Parathyroid adenoma (tissue), 2 donors: ENCODE results near the gene C2orf72.

Experiments
- H2AFZ ChIP-seq: fragments of 300-600 bp; sonication (generic); one replicate; pipeline ENCODE4 v1.7.0; 2017; ENCODE audit warnings: antibody characterized with exemption, mild to moderate bottlenecking
- H3K27ac ChIP-seq: fragments of 300-600 bp; sonication (generic); one replicate; pipeline ENCODE4 v1.7.0; 2017
- H3K27me3 ChIP-seq: fragments of 300-600 bp; sonication (generic); one replicate; pipeline ENCODE4 v1.7.0; 2017; ENCODE audit warnings: low read length; ENCODE audit not compliant: control insufficient read depth, insufficient read depth
- H3K36me3 ChIP-seq: fragments of 300-600 bp; sonication (generic); one replicate; pipeline ENCODE4 v1.7.0; 2017; ENCODE audit warnings: low read length; ENCODE audit not compliant: control insufficient read depth, insufficient read depth
- H3K4me1 ChIP-seq: fragments of 300-600 bp; sonication (generic); one replicate; pipeline ENCODE4 v1.7.0; 2017; ENCODE audit warnings: control low read depth
- H3K4me2 ChIP-seq: fragments of 300-600 bp; sonication (generic); one replicate; pipeline ENCODE4 v1.7.0; 2017; ENCODE audit warnings: low read length
- H3K4me3 ChIP-seq: fragments of 300-600 bp; sonication (generic); one replicate; pipeline ENCODE4 v1.7.0; 2017; ENCODE audit warnings: low read depth, low read length
- H3K79me2 ChIP-seq: fragments of 300-600 bp; sonication (generic); one replicate; pipeline ENCODE4 v1.7.0; 2017; ENCODE audit warnings: control low read depth
- H3K9ac ChIP-seq: fragments of 300-600 bp; sonication (generic); one replicate; pipeline ENCODE4 v1.7.0; 2017; ENCODE audit warnings: mild to moderate bottlenecking
- H3K9me3 ChIP-seq: fragments of 300-600 bp; sonication (generic); one replicate; pipeline ENCODE4 v1.7.0; 2017; ENCODE audit warnings: low read length; ENCODE audit not compliant: control insufficient read depth
- TF ChIP-seq, protein P1 (sequence below): fragments of 300-600 bp; sonication (generic); IDR thresholded peaks from one replicate; pipeline ENCODE4 v1.7.0; 2017; ENCODE audit warnings: antibody characterized with exemption, mild to moderate bottlenecking
- donor health status: primary hyperparathyroidism.

The C2orf72 gene

DNA sequence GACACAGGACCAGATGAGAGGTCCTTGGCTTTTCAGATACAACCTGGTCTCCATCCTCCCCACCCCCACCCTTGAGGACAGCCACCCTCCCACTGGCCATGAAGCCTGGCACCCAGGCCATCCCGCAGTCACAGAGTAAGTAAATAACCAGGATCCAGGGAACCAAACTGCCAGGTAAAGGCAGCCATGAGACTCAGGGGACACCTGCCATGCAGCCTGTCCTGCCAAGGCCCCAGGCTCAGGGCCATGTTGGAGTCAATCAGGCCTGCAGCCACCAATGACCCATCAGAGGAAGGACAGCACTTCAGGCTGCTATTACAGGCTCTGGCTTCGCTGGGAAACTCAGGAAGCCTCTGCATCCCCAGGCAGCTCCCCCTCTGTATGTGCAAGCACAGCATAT is 25.8 kb upstream of the C2orf72 start:
- Histone ChIP-seq H3K27me3 (no peaks in the 10 kb centered on the region), H3K79me2 (no peaks in the 10 kb centered on the region), H3K36me3 (no peaks in the 10 kb centered on the region), H2AFZ (no peak overlapping the region), H3K27ac (no peak overlapping the region), H3K4me1 (no peaks in the 10 kb centered on the region), H3K9me3 (no peaks in the 10 kb centered on the region), H3K4me3 (no peak overlapping the region), H3K4me2 (no peak overlapping the region), H3K9ac (no peak overlapping the region)
- TF ChIP-seq, protein P1, sequence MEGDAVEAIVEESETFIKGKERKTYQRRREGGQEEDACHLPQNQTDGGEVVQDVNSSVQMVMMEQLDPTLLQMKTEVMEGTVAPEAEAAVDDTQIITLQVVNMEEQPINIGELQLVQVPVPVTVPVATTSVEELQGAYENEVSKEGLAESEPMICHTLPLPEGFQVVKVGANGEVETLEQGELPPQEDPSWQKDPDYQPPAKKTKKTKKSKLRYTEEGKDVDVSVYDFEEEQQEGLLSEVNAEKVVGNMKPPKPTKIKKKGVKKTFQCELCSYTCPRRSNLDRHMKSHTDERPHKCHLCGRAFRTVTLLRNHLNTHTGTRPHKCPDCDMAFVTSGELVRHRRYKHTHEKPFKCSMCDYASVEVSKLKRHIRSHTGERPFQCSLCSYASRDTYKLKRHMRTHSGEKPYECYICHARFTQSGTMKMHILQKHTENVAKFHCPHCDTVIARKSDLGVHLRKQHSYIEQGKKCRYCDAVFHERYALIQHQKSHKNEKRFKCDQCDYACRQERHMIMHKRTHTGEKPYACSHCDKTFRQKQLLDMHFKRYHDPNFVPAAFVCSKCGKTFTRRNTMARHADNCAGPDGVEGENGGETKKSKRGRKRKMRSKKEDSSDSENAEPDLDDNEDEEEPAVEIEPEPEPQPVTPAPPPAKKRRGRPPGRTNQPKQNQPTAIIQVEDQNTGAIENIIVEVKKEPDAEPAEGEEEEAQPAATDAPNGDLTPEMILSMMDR = no peak

DNA sequence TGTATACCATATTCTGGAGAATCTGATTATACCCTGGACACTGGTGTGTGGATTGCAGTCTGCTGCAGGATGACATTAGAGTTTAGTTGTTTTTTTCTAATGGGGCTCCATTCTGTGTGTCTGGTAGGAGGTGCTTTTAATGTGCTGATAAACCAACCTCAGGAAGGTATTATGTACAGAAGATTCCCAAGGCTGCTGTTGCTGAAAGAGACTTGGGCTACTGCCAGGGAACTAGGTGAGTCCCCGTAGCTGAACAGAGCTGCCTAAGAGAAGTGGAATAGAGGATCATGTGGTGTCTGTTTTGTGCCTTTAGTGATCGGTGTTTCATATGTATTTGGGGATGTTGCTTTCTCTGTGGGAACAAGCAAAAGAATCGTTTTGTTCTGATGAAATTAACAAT is 24.9 kb upstream of the C2orf72 start:
- H3K4me1 ChIP-seq = no peaks in the 10 kb centered on the region
- H2AFZ ChIP-seq = no peak overlapping the region
- no peaks in the 10 kb centered on the region for H3K36me3 ChIP-seq
- no peaks in the 10 kb centered on the region for H3K27me3 ChIP-seq
- H3K9me3 ChIP-seq = no peaks in the 10 kb centered on the region
- H3K4me2 ChIP-seq = no peak overlapping the region
- no peak overlapping the region for H3K9ac ChIP-seq
- no peak overlapping the region for H3K27ac ChIP-seq
- TF ChIP-seq, protein P1 = no peak
- no peaks in the 10 kb centered on the region for H3K79me2 ChIP-seq
- H3K4me3 ChIP-seq = no peak overlapping the region

DNA sequence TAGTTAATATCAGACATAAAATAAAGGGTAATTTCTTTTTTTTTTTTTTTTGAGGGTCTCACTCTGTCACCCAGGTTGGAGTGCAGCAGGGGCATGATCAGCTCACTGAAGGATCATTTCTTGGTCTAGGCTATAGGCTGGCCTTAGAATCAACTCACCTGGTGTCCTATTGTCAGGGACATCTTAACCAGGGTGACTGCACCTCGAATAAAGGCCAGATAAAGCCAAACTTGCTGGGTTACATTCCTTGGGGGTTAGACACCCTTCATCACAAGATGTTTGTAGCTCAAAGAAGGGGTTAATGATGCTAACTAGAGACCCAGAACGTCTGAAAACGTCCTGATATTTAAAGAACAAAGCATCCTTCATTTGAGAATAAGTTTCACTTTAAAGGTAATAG is 23.5 kb upstream of the C2orf72 start:
- H3K4me3 ChIP-seq = no peak overlapping the region
- H3K9me3 ChIP-seq = no peaks in the 10 kb centered on the region
- H3K9ac ChIP-seq = no peak overlapping the region
- no peak overlapping the region for H3K4me2 ChIP-seq
- no peaks in the 10 kb centered on the region for H3K79me2 ChIP-seq
- H3K27ac ChIP-seq = no peak overlapping the region
- TF ChIP-seq, protein P1 = no peak
- no peaks in the 10 kb centered on the region for H3K36me3 ChIP-seq
- no peaks in the 10 kb centered on the region for H3K27me3 ChIP-seq
- no peaks in the 10 kb centered on the region for H3K4me1 ChIP-seq
- no peak overlapping the region for H2AFZ ChIP-seq

DNA sequence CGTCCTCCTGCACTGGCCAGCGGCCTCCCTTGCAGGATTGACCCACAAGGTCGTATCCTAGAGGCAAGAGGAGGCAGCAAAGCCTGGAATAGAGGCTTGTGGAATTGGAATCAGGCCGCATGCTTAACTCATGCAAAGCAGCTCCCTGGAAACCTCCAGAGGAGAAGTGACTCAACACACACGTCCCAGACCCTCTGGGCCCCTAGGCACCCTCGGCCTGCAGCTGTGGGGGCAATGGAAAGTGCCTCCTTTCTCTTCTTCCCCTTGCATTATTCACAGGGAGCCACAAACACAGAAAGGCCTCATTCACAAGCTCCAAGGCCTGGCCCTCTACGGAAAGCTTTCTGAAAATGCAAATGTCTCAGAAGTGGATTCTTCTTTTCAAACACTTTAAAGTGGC is 21.8 kb upstream of the C2orf72 start:
- TF ChIP-seq, protein P1 = no peak
- H3K27ac ChIP-seq = no peak overlapping the region
- H3K9ac ChIP-seq = no peak overlapping the region
- no peaks in the 10 kb centered on the region for H3K79me2 ChIP-seq
- no peaks in the 10 kb centered on the region for H3K36me3 ChIP-seq
- no peaks in the 10 kb centered on the region for H3K27me3 ChIP-seq
- H3K9me3 ChIP-seq = no peaks in the 10 kb centered on the region
- no peaks in the 10 kb centered on the region for H3K4me1 ChIP-seq
- H2AFZ ChIP-seq = no peak overlapping the region
- H3K4me2 ChIP-seq = no peak overlapping the region
- H3K4me3 ChIP-seq = no peak overlapping the region

DNA sequence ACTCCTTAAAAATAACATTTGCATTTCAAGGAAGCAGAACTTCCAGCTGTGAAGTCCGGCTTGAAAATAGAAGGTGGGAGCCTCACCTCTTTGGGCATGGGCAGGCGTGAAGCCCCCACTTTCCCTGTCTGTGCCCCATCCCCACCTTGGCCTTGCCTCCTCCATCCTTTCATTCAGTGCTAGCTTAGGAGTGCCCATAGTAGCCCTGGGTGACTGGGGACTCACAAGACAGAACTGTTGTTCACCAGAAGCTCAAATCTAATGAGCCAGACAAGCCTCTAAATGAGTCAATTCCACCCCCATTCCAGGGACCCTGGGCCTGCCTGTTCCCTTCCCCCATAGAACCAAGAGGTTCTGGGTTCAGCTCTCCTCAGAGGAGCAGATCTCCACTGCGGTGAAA is 21.4 kb upstream of the C2orf72 start:
- H3K27ac ChIP-seq = no peak overlapping the region
- no peak overlapping the region for H3K4me2 ChIP-seq
- no peaks in the 10 kb centered on the region for H3K79me2 ChIP-seq
- H3K9me3 ChIP-seq = no peaks in the 10 kb centered on the region
- no peak overlapping the region for H2AFZ ChIP-seq
- H3K4me1 ChIP-seq = no peaks in the 10 kb centered on the region
- TF ChIP-seq, protein P1 = no peak
- no peaks in the 10 kb centered on the region for H3K36me3 ChIP-seq
- H3K4me3 ChIP-seq = no peak overlapping the region
- H3K9ac ChIP-seq = no peak overlapping the region
- no peaks in the 10 kb centered on the region for H3K27me3 ChIP-seq
